CD4-positive, alpha-beta T cell treated with Interleukin-21 for 1 hour (primary cell): ENCODE measurements around the gene YRDC.
"Not testable (repeated sequence)": the region's sequence is repeated elsewhere in the genome, so short reads cannot be mapped to it uniquely, and the experiment has no call there.

ENCODE experiments used
- DNase-seq: peaks from one replicate; pipeline ENCODE4 v3.0.0-alpha.2; 2020

The YRDC gene

GRCh38 chr1:37817481-37817880 is 9.5 kb upstream of the YRDC start:
- no peak for DNase-seq

- no peak for DNase-seq
Measured at GRCh38 chr1:37814252-37814651, 6.2 kb upstream of the YRDC start.

GRCh38 chr1:37813529-37814145 is 5.6 kb upstream of the YRDC start:
- no peak for DNase-seq

- peak; percentile 76 for DNase-seq
Measured at GRCh38 chr1:37811027-37811655, 3.1 kb upstream of the YRDC start.

GRCh38 chr1:37809942-37810341 is 1.9 kb upstream of the YRDC start:
- no peak for DNase-seq

- no peak for DNase-seq
Measured at GRCh38 chr1:37808369-37809319, 636 bp upstream of the YRDC start.

GRCh38 chr1:37807220-37807554 is 821 bp downstream of the YRDC start:
- no peak for DNase-seq

- no peak for DNase-seq
Measured at GRCh38 chr1:37802439-37802838, 5.6 kb downstream of the YRDC start.

GRCh38 chr1:37797750-37798345 is 10.2 kb downstream of the YRDC start:
- no peak for DNase-seq

GRCh38 chr1:37795340-37796125 is 12.5 kb downstream of the YRDC start:
- DNase-seq: peak; percentile 33

GRCh38 chr1:37794372-37795339 is 13.4 kb downstream of the YRDC start:
- no peak for DNase-seq

- peak; percentile 24 for DNase-seq
Measured at GRCh38 chr1:37793773-37794371, 14.1 kb downstream of the YRDC start, which contains the start of gene MANEAL. TSS of gene MANEAL (plus strand) at chr1:37793847. CDS start at chr1:37794183, 336 bp downstream.

GRCh38 chr1:37792943-37793686 is 14.9 kb downstream of the YRDC start:
- DNase-seq: no peak

GRCh38 chr1:37782491-37782890 is 25.5 kb downstream of the YRDC start:
- no peak for DNase-seq

- DNase-seq: no peak
Measured at GRCh38 chr1:37778654-37779053, 29.4 kb downstream of the YRDC start.

GRCh38 chr1:37776946-37777516 is 31.0 kb downstream of the YRDC start:
- DNase-seq: no peak

GRCh38 chr1:37771440-37771839 is 36.6 kb downstream of the YRDC start:
- DNase-seq: not testable (repeated sequence)

- DNase-seq: no peak
Measured at GRCh38 chr1:37767488-37767887, 40.5 kb downstream of the YRDC start.

- no peak for DNase-seq
Measured at GRCh38 chr1:37765916-37766664, 41.9 kb downstream of the YRDC start.
